ENCODE data around the gene FLACC1. TPM values are rescaled to one million over a fixed set of nuclear protein-coding genes. Genes with fewer than 3 reads are reported as not detected.

The FLACC1 gene
- polyA plus RNA-seq, 3 donors, result 0.16 to 0.91 TPM; not detected in 1

DNA sequence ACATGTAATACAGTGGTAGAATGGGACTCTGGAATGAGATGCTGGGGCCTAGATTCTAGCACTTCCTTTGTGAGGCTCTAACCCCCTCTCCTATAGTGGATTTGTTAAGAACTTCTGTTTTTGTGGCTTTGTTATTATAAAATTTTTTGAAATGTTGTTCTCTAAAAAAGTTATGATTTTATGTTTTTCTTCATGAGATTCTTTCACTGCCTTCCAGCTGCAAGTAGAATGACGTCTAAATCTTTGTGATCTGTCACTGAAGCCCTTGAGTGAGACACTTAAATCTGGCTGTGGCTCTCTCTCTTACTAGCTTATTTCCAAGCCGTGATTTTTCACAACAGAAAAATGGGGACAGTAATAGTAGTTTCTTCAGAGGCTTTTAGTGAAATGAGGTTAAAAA is 95.2 kb downstream of the FLACC1 start:
- peaks cover 0 to 1% (median 0%) of the 10 kb centered on the region in 3 donors for H3K27me3 Mint-ChIP-seq (ENCODE audit: low read depth in 3 of 3)
- peak overlapping the region; percentile 78 to 97 for H3K27ac ChIP-seq (ENCODE audit: low read depth in 1 of 2, low read length in 2 of 2)
- TF ChIP-seq, protein P1, sequence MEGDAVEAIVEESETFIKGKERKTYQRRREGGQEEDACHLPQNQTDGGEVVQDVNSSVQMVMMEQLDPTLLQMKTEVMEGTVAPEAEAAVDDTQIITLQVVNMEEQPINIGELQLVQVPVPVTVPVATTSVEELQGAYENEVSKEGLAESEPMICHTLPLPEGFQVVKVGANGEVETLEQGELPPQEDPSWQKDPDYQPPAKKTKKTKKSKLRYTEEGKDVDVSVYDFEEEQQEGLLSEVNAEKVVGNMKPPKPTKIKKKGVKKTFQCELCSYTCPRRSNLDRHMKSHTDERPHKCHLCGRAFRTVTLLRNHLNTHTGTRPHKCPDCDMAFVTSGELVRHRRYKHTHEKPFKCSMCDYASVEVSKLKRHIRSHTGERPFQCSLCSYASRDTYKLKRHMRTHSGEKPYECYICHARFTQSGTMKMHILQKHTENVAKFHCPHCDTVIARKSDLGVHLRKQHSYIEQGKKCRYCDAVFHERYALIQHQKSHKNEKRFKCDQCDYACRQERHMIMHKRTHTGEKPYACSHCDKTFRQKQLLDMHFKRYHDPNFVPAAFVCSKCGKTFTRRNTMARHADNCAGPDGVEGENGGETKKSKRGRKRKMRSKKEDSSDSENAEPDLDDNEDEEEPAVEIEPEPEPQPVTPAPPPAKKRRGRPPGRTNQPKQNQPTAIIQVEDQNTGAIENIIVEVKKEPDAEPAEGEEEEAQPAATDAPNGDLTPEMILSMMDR (IDR thresholded peaks at IDR 0.05), result no peak
- H4K20me1 ChIP-seq (ENCODE audit: insufficient read depth, low read length), result peaks cover 45% of the 10 kb centered on the region
- H3K4me1 Mint-ChIP-seq, result peaks cover 79% of the 10 kb centered on the region
- DNase-seq, result peak in 1 of 3 donors; percentile 9
- WGBS (ENCODE audit: insufficient coverage), result no CpG with 5 or more reads among the region's 2 CpGs
- H3K9me3 ChIP-seq (replicated peaks in 1 of 2; ENCODE audit: control insufficient read depth in 1 of 2, insufficient read depth in 1 of 2, low read length in 2 of 2), result no peaks in the 10 kb centered on the region
- H3K4me1 ChIP-seq (ENCODE audit: control insufficient read depth in 1 of 2, insufficient read depth in 2 of 2, low read length in 2 of 2), result peaks cover 54 to 77% of the 10 kb centered on the region in 2 donors
- H3K9ac ChIP-seq (ENCODE audit: insufficient read depth, low read length, poor library complexity, severe bottlenecking), result peak overlapping the region; percentile 67
- H3K4me3 Mint-ChIP-seq, result peak overlapping the region; percentile 88 to 100
- peak overlapping the region; percentile 96 for H3K4me2 ChIP-seq (replicated peaks; ENCODE audit: extremely low read depth, low read length, poor library complexity, severe bottlenecking)
- no peak overlapping the region for H2AFZ ChIP-seq (ENCODE audit: insufficient read depth, low read depth, low read length, poor library complexity, severe bottlenecking)
- peaks cover 7 to 17% of the 10 kb centered on the region in 2 donors for H3K36me3 ChIP-seq (replicated peaks in 1 of 2; ENCODE audit: control insufficient read depth in 1 of 2, insufficient read depth in 2 of 2, low read length in 2 of 2)
- peaks cover 86% of the 10 kb centered on the region for H3K79me2 ChIP-seq (ENCODE audit: insufficient read depth, low read length)
- peak overlapping the region; percentile 48 to 87 (median 82) for H3K4me3 ChIP-seq (replicated peaks in 1 of 3; ENCODE audit: low read depth in 2 of 3, low read length in 3 of 3)
- H3K27me3 ChIP-seq (ENCODE audit: control insufficient read depth in 2 of 2, insufficient read depth in 2 of 2, low read length in 2 of 2), result no peaks in the 10 kb centered on the region
- peaks cover 0 to 2% (median 0%) of the 10 kb centered on the region in 7 donors for H3K9me3 Mint-ChIP-seq
- H3K36me3 Mint-ChIP-seq, result peaks cover 15 to 24% of the 10 kb centered on the region in 2 donors
- H3K27ac Mint-ChIP-seq, result peak overlapping the region; percentile 93 to 100 (median 98)
- intact Hi-C loops (cut with micrococcal nuclease), result no loop called here

DNA sequence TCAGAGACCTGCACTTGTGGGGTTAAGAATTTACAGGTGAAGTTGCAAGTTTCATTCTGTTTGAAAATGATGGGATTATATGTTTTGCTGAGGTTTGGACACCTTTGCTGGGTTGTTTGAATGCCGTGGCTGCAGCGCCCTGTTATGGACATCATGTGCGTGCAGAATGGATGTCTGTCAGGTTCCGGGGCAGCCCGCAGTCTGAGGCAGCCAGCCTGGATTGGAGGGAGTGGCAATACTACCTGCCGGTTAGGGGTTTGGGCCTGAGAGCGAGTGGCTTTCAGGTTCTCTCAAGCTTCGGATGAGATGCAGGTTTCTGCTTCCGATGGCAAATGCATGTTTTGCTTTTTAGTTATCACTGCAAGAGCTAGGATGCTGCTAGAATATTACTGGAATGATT is 95.7 kb downstream of the FLACC1 start:
- TF ChIP-seq, protein P1 (IDR thresholded peaks at IDR 0.05), result no peak
- H3K4me1 Mint-ChIP-seq, result peaks cover 80% of the 10 kb centered on the region
- Histone ChIP-seq H3K4me1 (ENCODE audit: control insufficient read depth in 1 of 2, insufficient read depth in 2 of 2, low read length in 2 of 2) (peaks cover 59 to 81% of the 10 kb centered on the region in 2 donors), H3K4me3 (replicated peaks in 1 of 3; ENCODE audit: low read depth in 2 of 3, low read length in 3 of 3) (peak overlapping the region; percentile 48 to 87 (median 82)), H3K36me3 (replicated peaks in 1 of 2; ENCODE audit: control insufficient read depth in 1 of 2, insufficient read depth in 2 of 2, low read length in 2 of 2) (peaks cover 3 to 12% of the 10 kb centered on the region in 2 donors), H3K4me2 (replicated peaks; ENCODE audit: extremely low read depth, low read length, poor library complexity, severe bottlenecking) (peak overlapping the region; percentile 96), H2AFZ (ENCODE audit: insufficient read depth, low read depth, low read length, poor library complexity, severe bottlenecking) (no peak overlapping the region), H3K79me2 (ENCODE audit: insufficient read depth, low read length) (peaks cover 84% of the 10 kb centered on the region), H3K9ac (ENCODE audit: insufficient read depth, low read length, poor library complexity, severe bottlenecking) (peak overlapping the region; percentile 67), H3K9me3 (replicated peaks in 1 of 2; ENCODE audit: control insufficient read depth in 1 of 2, insufficient read depth in 1 of 2, low read length in 2 of 2) (no peaks in the 10 kb centered on the region), H4K20me1 (ENCODE audit: insufficient read depth, low read length) (peaks cover 41% of the 10 kb centered on the region), H3K27ac (ENCODE audit: low read depth in 1 of 2, low read length in 2 of 2) (peak overlapping the region; percentile 78 to 97), H3K27me3 (ENCODE audit: control insufficient read depth in 2 of 2, insufficient read depth in 2 of 2, low read length in 2 of 2) (no peaks in the 10 kb centered on the region)
- peaks cover 0 to 1% (median 0%) of the 10 kb centered on the region in 3 donors for H3K27me3 Mint-ChIP-seq (ENCODE audit: low read depth in 3 of 3)
- peak overlapping the region; percentile 93 to 100 (median 98) for H3K27ac Mint-ChIP-seq
- H3K9me3 Mint-ChIP-seq, result peaks cover 0 to 2% (median 0%) of the 10 kb centered on the region in 7 donors
- peak in 1 of 3 donors; percentile 18 for DNase-seq
- 14% methylated on average over 8 of the region's 9 CpGs for WGBS (ENCODE audit: insufficient coverage)
- peak overlapping the region; percentile 88 to 100 for H3K4me3 Mint-ChIP-seq
- intact Hi-C loops (cut with micrococcal nuclease), result no loop called here
- H3K36me3 Mint-ChIP-seq, result peaks cover 10 to 19% of the 10 kb centered on the region in 2 donors
